Upper lobe of left lung (tissue), 4 donors: ENCODE results near the gene PRSS2.

Experiments used
- CTCF ChIP-seq, 6 experiments: fragments of 450-650 bp in 4 of 6; fragments of 200-600 bp in 2 of 6; sonication (generic) in 2 of 6; IDR thresholded peaks; one replicate each; pipeline ENCODE4 v1.5.1; 2016 to 2019; ENCODE audit warnings: antibody characterized with exemption in 6 of 6
- POLR2A ChIP-seq, 4 donors: fragments of 450-650 bp; IDR thresholded peaks; one replicate each; pipeline ENCODE4 v1.5.1; 2016 to 2017; ENCODE audit warnings: antibody characterized with exemption in 4 of 4, mild to moderate bottlenecking in 2 of 4

- peak; percentile 84 to 93 (median 91) for TF ChIP-seq CTCF (IDR thresholded peaks at IDR 0.05)
- no peak for TF ChIP-seq POLR2A (IDR thresholded peaks at IDR 0.05)
Observed at GRCh38 chr7:142782922-142783900, 12.4 kb downstream of the PRSS2 start.
